SK-N-MC (cell line): ENCODE results near the gene DPH5.

Experiments used
- EZH2 ChIP-seq: fragments of 200-600 bp; sonication (generic); IDR thresholded peaks from one replicate; pipeline ENCODE4 v1.6.1; 2017; ENCODE audit warnings: antibody characterized with exemption
- FOXP2 ChIP-seq: optimal IDR thresholded peaks from 2 replicates; pipeline ENCODE3; 2011; ENCODE audit warnings: mild to moderate bottlenecking, moderate library complexity; ENCODE audit not compliant: insufficient read depth; ENCODE audit errors: extremely low read length, control extremely low read depth
- POLR2AphosphoS5 ChIP-seq: IDR thresholded peaks from 2 replicates; pipeline ENCODE4 v1.6.1; 2012; ENCODE audit warnings: mild to moderate bottlenecking, low read depth, low read length, borderline replicate concordance

GRCh38 chr1:101066260-101066936 is 40.8 kb upstream of the DPH5 start:
- TF ChIP-seq EZH2 (no peak), POLR2AphosphoS5 (no peak), FOXP2 (no peak)
